Natural killer cell treated with Interleukin-12 subunit alpha and Interleukin-12 subunit beta and Interleukin-15 and Interleukin-18, amount 100 ng/mL, for 72 hours (primary cell): ENCODE measurements around the gene SATB2. TPM values are rescaled to one million over a fixed set of nuclear protein-coding genes. Genes with fewer than 3 reads are reported as not detected.

Experiments
- ATAC-seq, 2 donors: fragments of 150-1000 bp; cut with Tn5 transposase in 1 of 2; sonication (Bioruptor Pico), chemical (Tn5 transposase) in 1 of 2; 2 replicates each; pipeline ENCODE4 v1.10.0; 2021
- DNase-seq: peaks from one replicate; pipeline ENCODE4 v3.0.0; 2022; ENCODE audit warnings: low spot score
- H3K27ac Mint-ChIP-seq, 2 donors: 1 replicate in 1 of 2; 2 replicates in 1 of 2; pipeline ENCODE4 v1.8.0; 2022; ENCODE audit warnings: mixed read lengths in 2 of 2, mild to moderate bottlenecking in 1 of 2, moderate library complexity in 1 of 2
- H3K27me3 Mint-ChIP-seq, 2 donors: 1 replicate in 1 of 2; 2 replicates in 1 of 2; pipeline ENCODE4 v1.8.0; 2022; ENCODE audit warnings: mixed read lengths in 2 of 2
- H3K36me3 Mint-ChIP-seq: one replicate; pipeline ENCODE4 v1.8.0; 2022; ENCODE audit warnings: mixed read lengths
- H3K4me1 Mint-ChIP-seq, 2 donors: 1 replicate in 1 of 2; 2 replicates in 1 of 2; pipeline ENCODE4 v1.8.0; 2022; ENCODE audit warnings: low read depth in 2 of 2, mixed read lengths in 2 of 2, mild to moderate bottlenecking in 1 of 2
- H3K4me3 Mint-ChIP-seq: one replicate; pipeline ENCODE4 v1.8.0; 2022; ENCODE audit warnings: mixed read lengths
- H3K9me3 Mint-ChIP-seq: 2 replicates; pipeline ENCODE4 v1.8.0; 2022; ENCODE audit warnings: mixed read lengths
- total RNA-seq, 2 donors: library from RNA; stranded (reverse); gene quantifications; one replicate each; pipeline ENCODE4 v1.2.3, GENCODE V29; 2022

Gene SATB2
- total RNA-seq, 2 donors from 2014 or later: 0.71 to 1.5 TPM

GRCh38 chr2:199339891-199340605 is 117.7 kb downstream of the SATB2 start:
- Mint-ChIP-seq H3K27ac (no peak overlapping the region), H3K9me3 (peaks cover 5% of the 10 kb centered on the region), H3K4me1 (no peaks in the 10 kb centered on the region), H3K36me3 (no peaks in the 10 kb centered on the region), H3K27me3 (no peaks in the 10 kb centered on the region), H3K4me3 (no peak overlapping the region)
- ATAC-seq (no peak), DNase-seq (no peak)

DNA sequence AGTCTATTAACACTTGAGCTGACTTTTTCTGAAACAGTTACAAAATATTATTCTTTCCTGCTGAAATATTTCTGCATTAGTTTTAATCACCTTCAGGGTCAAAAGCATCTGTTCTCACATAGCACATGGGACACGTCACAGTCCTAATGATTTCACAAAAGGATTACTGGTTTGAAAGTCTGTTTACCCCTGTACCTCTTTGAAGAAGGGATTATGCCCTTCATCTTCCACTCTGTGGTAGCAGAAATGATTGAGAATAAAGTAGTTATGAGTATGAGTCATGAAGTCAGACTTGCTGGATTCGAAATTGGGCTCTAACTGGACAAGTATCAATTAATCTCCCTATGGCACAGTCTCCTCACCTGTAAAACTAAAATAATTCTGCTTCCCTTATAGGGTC is 121.2 kb downstream of the SATB2 start:
- ATAC-seq (no peak), DNase-seq (no peak)
- Mint-ChIP-seq H3K4me3 (no peak overlapping the region), H3K36me3 (no peaks in the 10 kb centered on the region), H3K4me1 (no peaks in the 10 kb centered on the region), H3K27me3 (no peaks in the 10 kb centered on the region), H3K9me3 (peaks cover 3% of the 10 kb centered on the region), H3K27ac (no peak overlapping the region)

DNA sequence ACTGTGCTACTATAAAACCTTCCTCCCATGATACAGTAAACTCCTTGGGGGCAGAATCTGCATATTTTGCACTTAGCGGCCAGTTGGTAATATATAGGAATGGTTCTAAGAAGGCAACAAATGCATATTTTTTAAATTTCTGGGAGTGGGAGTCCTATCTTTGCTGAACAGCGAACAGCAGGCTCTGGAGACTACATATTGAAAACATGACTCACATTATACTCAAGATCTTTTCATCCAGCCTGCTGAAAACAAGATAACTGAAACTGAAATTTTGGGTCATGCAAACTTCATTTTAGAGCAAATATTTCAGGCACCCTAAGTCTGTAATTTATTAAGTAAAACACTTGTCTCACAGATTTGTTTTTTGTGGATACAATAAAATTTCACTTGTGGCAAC is 122.2 kb downstream of the SATB2 start:
- Mint-ChIP-seq H3K27ac (no peak overlapping the region), H3K9me3 (peaks cover 3% of the 10 kb centered on the region), H3K4me3 (no peak overlapping the region), H3K4me1 (no peaks in the 10 kb centered on the region), H3K36me3 (no peaks in the 10 kb centered on the region), H3K27me3 (no peaks in the 10 kb centered on the region)
- DNase-seq (no peak), ATAC-seq (no peak)

DNA sequence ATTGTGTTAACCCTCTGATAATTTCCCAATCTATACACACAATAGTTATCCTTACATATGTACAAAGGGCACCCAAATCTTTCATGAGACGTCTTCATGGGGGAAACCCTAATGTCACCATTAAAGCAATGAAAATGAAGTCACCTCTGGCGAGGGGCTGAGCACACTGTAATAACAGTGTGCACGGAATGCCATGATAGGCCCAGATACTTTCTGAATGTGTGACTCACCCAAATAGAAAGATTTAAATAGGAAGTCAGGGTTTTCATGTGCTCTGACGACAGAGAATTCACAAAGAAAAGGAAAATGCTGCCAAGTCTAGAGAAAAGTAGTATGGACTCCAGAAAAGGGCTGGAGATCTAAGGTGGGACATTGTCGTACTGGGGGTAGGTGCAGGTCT is 128.3 kb downstream of the SATB2 start:
- peaks cover 3% of the 10 kb centered on the region for H3K9me3 Mint-ChIP-seq
- H3K4me3 Mint-ChIP-seq: no peak overlapping the region
- no peaks in the 10 kb centered on the region for H3K27me3 Mint-ChIP-seq
- H3K27ac Mint-ChIP-seq: no peak overlapping the region
- H3K4me1 Mint-ChIP-seq: no peaks in the 10 kb centered on the region
- ATAC-seq (no peak), DNase-seq (no peak)
- H3K36me3 Mint-ChIP-seq: no peaks in the 10 kb centered on the region

- H3K4me1 Mint-ChIP-seq: no peaks in the 10 kb centered on the region
- ATAC-seq (no peak), DNase-seq (no peak)
- no peaks in the 10 kb centered on the region for H3K36me3 Mint-ChIP-seq
- no peak overlapping the region for H3K4me3 Mint-ChIP-seq
- H3K9me3 Mint-ChIP-seq: peaks cover 3% of the 10 kb centered on the region
- no peak overlapping the region for H3K27ac Mint-ChIP-seq
- H3K27me3 Mint-ChIP-seq: no peaks in the 10 kb centered on the region
Observed at GRCh38 chr2:199329031-199329430, 128.7 kb downstream of the SATB2 start.

GRCh38 chr2:199325881-199326280 is 131.9 kb downstream of the SATB2 start:
- no peaks in the 10 kb centered on the region for H3K4me1 Mint-ChIP-seq
- no peak for DNase-seq
- H3K4me3 Mint-ChIP-seq: no peak overlapping the region
- H3K27ac Mint-ChIP-seq: no peak overlapping the region
- no peaks in the 10 kb centered on the region for H3K36me3 Mint-ChIP-seq
- H3K27me3 Mint-ChIP-seq: no peaks in the 10 kb centered on the region
- H3K9me3 Mint-ChIP-seq: no peaks in the 10 kb centered on the region
- no peak for ATAC-seq

DNA sequence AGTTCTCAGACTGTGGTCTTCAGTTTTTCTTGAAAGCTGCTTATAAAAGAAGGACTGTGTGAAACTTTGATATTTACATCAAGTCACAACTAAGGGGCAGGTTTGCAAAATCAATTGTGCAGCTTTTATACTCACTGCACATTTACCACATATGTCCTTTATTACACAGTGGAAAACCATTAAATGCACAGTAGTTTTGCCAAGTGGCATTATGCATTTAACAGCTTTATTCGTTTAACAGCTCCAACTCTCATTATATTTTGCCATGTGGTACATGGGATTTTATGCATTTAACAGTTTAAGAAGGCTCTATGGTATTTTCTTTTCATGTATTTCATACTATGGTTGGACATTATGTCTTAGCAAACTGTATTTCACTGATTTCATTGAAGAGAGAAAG is 135.6 kb downstream of the SATB2 start:
- Mint-ChIP-seq H3K27me3 (no peaks in the 10 kb centered on the region), H3K36me3 (no peaks in the 10 kb centered on the region), H3K9me3 (no peaks in the 10 kb centered on the region), H3K4me1 (no peaks in the 10 kb centered on the region), H3K27ac (no peak overlapping the region), H3K4me3 (no peak overlapping the region)
- no peak for ATAC-seq
- DNase-seq: no peak

GRCh38 chr2:199317646-199318045 is 140.1 kb downstream of the SATB2 start:
- Mint-ChIP-seq H3K4me1 (no peaks in the 10 kb centered on the region), H3K27ac (no peak overlapping the region), H3K9me3 (no peaks in the 10 kb centered on the region), H3K27me3 (no peaks in the 10 kb centered on the region), H3K4me3 (no peak overlapping the region), H3K36me3 (no peaks in the 10 kb centered on the region)
- ATAC-seq: no peak
- no peak for DNase-seq

GRCh38 chr2:199316851-199317250 is 140.9 kb downstream of the SATB2 start:
- no peaks in the 10 kb centered on the region for H3K36me3 Mint-ChIP-seq
- ATAC-seq (no peak), DNase-seq (no peak)
- no peak overlapping the region for H3K27ac Mint-ChIP-seq
- no peak overlapping the region for H3K4me3 Mint-ChIP-seq
- H3K4me1 Mint-ChIP-seq: no peaks in the 10 kb centered on the region
- H3K27me3 Mint-ChIP-seq: no peaks in the 10 kb centered on the region
- H3K9me3 Mint-ChIP-seq: no peaks in the 10 kb centered on the region

GRCh38 chr2:199315299-199316179 is 142.2 kb downstream of the SATB2 start:
- no peak for DNase-seq
- no peaks in the 10 kb centered on the region for H3K27me3 Mint-ChIP-seq

GRCh38 chr2:199312931-199313330 is 144.8 kb downstream of the SATB2 start:
- no peak overlapping the region for H3K4me3 Mint-ChIP-seq
- no peaks in the 10 kb centered on the region for H3K36me3 Mint-ChIP-seq
- DNase-seq (no peak), ATAC-seq (no peak)
- H3K9me3 Mint-ChIP-seq: peaks cover 3% of the 10 kb centered on the region
- H3K27ac Mint-ChIP-seq: no peak overlapping the region
- no peaks in the 10 kb centered on the region for H3K27me3 Mint-ChIP-seq
- H3K4me1 Mint-ChIP-seq: no peaks in the 10 kb centered on the region

More at GRCh38 chr2:199315299-199316179, 142.2 kb downstream of the SATB2 start:
- Mint-ChIP-seq H3K9me3 (peaks cover 3% of the 10 kb centered on the region), H3K36me3 (no peaks in the 10 kb centered on the region), H3K4me1 (no peaks in the 10 kb centered on the region), H3K27ac (no peak overlapping the region), H3K4me3 (no peak overlapping the region)
- no peak for ATAC-seq

DNA sequence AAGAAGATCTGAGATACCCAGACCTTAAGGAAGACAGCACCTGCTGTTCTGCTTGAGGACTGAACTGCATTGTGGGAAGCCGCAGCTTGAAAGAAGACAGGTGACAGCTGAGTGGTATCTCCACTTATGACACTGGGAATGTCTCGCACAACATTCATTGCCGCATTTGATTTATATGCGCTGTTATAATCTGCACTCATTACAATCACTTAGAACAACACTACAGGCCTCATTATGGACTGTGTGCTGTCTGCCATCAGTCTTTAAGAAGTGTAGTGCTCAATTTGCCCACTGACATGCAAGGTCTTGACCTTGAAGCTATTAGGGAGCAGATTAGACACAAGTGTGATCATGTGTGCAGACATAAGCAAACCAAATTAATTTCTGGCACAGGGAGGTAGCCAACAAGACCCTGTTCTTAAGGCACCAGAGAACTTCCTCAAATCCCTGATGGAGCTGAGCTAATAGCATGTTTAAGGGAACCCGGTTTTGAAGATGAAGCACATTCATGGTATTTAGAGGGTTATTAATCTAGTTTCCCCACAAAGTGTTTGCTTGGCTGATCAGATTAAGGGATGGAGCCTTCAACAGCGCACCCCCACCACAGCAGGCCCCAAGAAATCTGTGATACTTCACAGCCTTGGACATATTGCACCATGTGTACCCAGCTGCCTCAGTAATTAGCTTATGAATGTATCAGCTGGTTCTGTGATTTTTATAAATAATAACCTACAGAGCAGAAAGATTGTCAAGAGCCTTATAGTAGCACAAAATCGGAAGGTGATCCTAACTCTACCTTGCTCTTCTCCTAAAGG is 146.8 kb downstream of the SATB2 start:
- no peaks in the 10 kb centered on the region for H3K27me3 Mint-ChIP-seq
- DNase-seq (no peak), ATAC-seq (no peak)
- no peak overlapping the region for H3K4me3 Mint-ChIP-seq
- no peaks in the 10 kb centered on the region for H3K4me1 Mint-ChIP-seq
- peaks cover 3% of the 10 kb centered on the region for H3K9me3 Mint-ChIP-seq
- H3K36me3 Mint-ChIP-seq: no peaks in the 10 kb centered on the region
- H3K27ac Mint-ChIP-seq: no peak overlapping the region

DNA sequence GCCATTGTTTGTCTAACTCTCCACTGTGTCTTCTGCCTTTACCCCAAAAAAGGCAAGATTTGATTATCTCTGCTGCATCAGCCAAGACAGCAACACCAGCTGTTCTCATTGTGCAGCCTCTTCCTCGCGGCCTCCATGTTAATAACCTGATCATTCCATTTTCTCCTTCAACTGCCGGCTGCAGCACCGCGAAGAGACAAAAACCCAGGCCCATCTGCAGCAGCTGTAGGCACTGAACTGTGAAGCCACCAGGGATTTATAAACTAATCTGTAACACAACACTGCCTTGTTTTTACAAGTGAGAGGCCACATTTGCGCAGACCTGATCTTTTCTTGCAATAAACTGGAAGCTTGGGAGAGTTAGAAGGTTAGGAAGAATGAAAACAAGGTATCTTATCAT is 147.8 kb downstream of the SATB2 start:
- Mint-ChIP-seq H3K36me3 (no peaks in the 10 kb centered on the region), H3K9me3 (peaks cover 3% of the 10 kb centered on the region), H3K4me3 (no peak overlapping the region), H3K27me3 (no peaks in the 10 kb centered on the region), H3K4me1 (no peaks in the 10 kb centered on the region), H3K27ac (no peak overlapping the region)
- ATAC-seq (no peak), DNase-seq (no peak)

DNA sequence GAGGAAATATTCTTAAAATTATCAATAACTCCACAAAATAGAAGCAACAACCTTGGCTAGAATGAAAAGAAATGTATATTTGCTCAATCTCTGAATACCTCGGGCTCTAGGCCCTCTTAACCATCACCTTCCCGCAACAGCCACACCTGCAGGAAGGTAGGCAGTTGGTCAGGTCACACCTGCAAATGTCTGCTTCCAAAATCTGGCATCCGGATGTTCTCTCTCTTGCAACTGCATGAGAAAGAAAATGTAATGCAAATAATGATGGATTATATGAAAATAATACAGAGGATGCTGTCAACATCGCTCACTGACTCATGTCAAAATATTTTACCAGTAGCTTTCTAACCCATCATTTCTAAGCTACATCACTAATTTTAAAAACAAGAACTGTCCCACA is 148.3 kb downstream of the SATB2 start:
- H3K4me3 Mint-ChIP-seq: no peak overlapping the region
- no peak overlapping the region for H3K27ac Mint-ChIP-seq
- no peaks in the 10 kb centered on the region for H3K27me3 Mint-ChIP-seq
- H3K36me3 Mint-ChIP-seq: no peaks in the 10 kb centered on the region
- no peak for ATAC-seq
- H3K4me1 Mint-ChIP-seq: no peaks in the 10 kb centered on the region
- DNase-seq: no peak
- H3K9me3 Mint-ChIP-seq: peaks cover 3% of the 10 kb centered on the region
